Measurements from ENCODE around the gene BCAS3. TPM values are rescaled to one million over a fixed set of nuclear protein-coding genes. Genes with fewer than 3 reads are reported as not detected.

The BCAS3 gene
- total and polyA plus RNA-seq, 2 donors (not counting 1 experiment from before 2014, with no cell fraction given) = 13.9 to 73.4 TPM

GRCh38 chr17:60730273-60730672 lies 52.6 kb downstream of the BCAS3 start:
- no peak overlapping the region for H3K27ac ChIP-seq (ENCODE audit: low read length in 2 of 2)
- H3K4me2 ChIP-seq (replicated peaks; ENCODE audit: low read depth, low read length, poor library complexity, severe bottlenecking) = no peak overlapping the region
- WGBS (ENCODE audit: insufficient coverage) = no CpG with 5 or more reads among the region's 3 CpGs
- H3K27me3 ChIP-seq (replicated peaks in 1 of 4; ENCODE audit: control extremely low read depth in 1 of 4, control insufficient read depth in 3 of 4, insufficient read depth in 4 of 4, low read length in 3 of 4) = no peaks in the 10 kb centered on the region
- Mint-ChIP-seq H3K9me3 (ENCODE audit: insufficient read depth) (no peaks in the 10 kb centered on the region), H3K4me3 (no peak overlapping the region), H3K27me3 (no peaks in the 10 kb centered on the region), H3K27ac (no peak overlapping the region), H3K4me1 (peaks cover 14% of the 10 kb centered on the region)
- no peak overlapping the region for H3K4me3 ChIP-seq (ENCODE audit: control extremely low read depth in 1 of 5, extremely low read depth in 1 of 5, insufficient read depth in 1 of 5, low read depth in 2 of 5, low read length in 4 of 5)
- H3K4me1 ChIP-seq (ENCODE audit: control insufficient read depth in 2 of 2, insufficient read depth in 2 of 2, low read length in 2 of 2) = no peaks in the 10 kb centered on the region
- TF ChIP-seq EZH2 (IDR thresholded peaks at IDR 0.05; ENCODE audit: borderline replicate concordance, insufficient read depth, low read depth, low read length, poor library complexity, severe bottlenecking) (no peak), CTCF (IDR thresholded peaks at IDR 0.05) (no peak)
- H2AFZ ChIP-seq (ENCODE audit: insufficient read depth, low read depth, low read length, poor library complexity, severe bottlenecking) = no peak overlapping the region
- ATAC-seq (ENCODE audit: low read depth) = no peak
- H3K9me3 ChIP-seq (ENCODE audit: control extremely low read depth in 1 of 3, control insufficient read depth in 2 of 3, insufficient read depth in 1 of 3, low read length in 2 of 3) = no peaks in the 10 kb centered on the region
- no peaks in the 10 kb centered on the region for H4K20me1 ChIP-seq (ENCODE audit: control insufficient read depth, insufficient read depth, low read length, poor library complexity, severe bottlenecking)
- intact Hi-C loops (cut with micrococcal nuclease) = no loop called here
- H3K36me3 ChIP-seq (replicated peaks in 1 of 2; ENCODE audit: control extremely low read depth in 1 of 2, control insufficient read depth in 1 of 2, extremely low read depth in 1 of 2, insufficient read depth in 2 of 2, low read length in 1 of 2) = no peaks in the 10 kb centered on the region
- H3K9ac ChIP-seq (ENCODE audit: low read length) = no peak overlapping the region
- no peaks in the 10 kb centered on the region for H3K79me2 ChIP-seq (ENCODE audit: control insufficient read depth, insufficient read depth, low read length)
- DNase-seq = no peak
- POLR2A ChIA-PET = no interaction called here
- CTCF ChIA-PET = interaction anchor here (1.2 kb wide), 1 partner anchor 9 kb away, joined by 5 read pairs; no protein-coding TSS in a partner anchor

GRCh38 chr17:60738287-60738686 lies 60.6 kb downstream of the BCAS3 start:
- TF ChIP-seq CTCF (IDR thresholded peaks at IDR 0.05) = no peak
- no peak for TF ChIP-seq EZH2 (IDR thresholded peaks at IDR 0.05; ENCODE audit: borderline replicate concordance, insufficient read depth, low read depth, low read length, poor library complexity, severe bottlenecking)
- H3K4me2 ChIP-seq (replicated peaks; ENCODE audit: low read depth, low read length, poor library complexity, severe bottlenecking) = no peak overlapping the region
- H3K9ac ChIP-seq (ENCODE audit: low read length) = no peak overlapping the region
- no CpG with 5 or more reads among the region's 2 CpGs for WGBS (ENCODE audit: insufficient coverage)
- Mint-ChIP-seq H3K9me3 (ENCODE audit: insufficient read depth) (no peaks in the 10 kb centered on the region), H3K4me3 (no peak overlapping the region), H3K27me3 (no peaks in the 10 kb centered on the region), H3K27ac (no peak overlapping the region), H3K4me1 (peaks cover 4% of the 10 kb centered on the region)
- H4K20me1 ChIP-seq (ENCODE audit: control insufficient read depth, insufficient read depth, low read length, poor library complexity, severe bottlenecking) = no peaks in the 10 kb centered on the region
- ChIA-PET POLR2A (no interaction called here), CTCF (interaction anchor here (1.4 kb wide), 1 partner anchor 17 kb away, joined by 4 read pairs; no protein-coding TSS in a partner anchor)
- DNase-seq = no peak
- no peaks in the 10 kb centered on the region for H3K4me1 ChIP-seq (ENCODE audit: control insufficient read depth in 2 of 2, insufficient read depth in 2 of 2, low read length in 2 of 2)
- intact Hi-C loops (cut with micrococcal nuclease) = no loop called here
- H3K36me3 ChIP-seq (replicated peaks in 1 of 2; ENCODE audit: control extremely low read depth in 1 of 2, control insufficient read depth in 1 of 2, extremely low read depth in 1 of 2, insufficient read depth in 2 of 2, low read length in 1 of 2) = no peaks in the 10 kb centered on the region
- no peak overlapping the region for H2AFZ ChIP-seq (ENCODE audit: insufficient read depth, low read depth, low read length, poor library complexity, severe bottlenecking)
- H3K9me3 ChIP-seq (ENCODE audit: control extremely low read depth in 1 of 3, control insufficient read depth in 2 of 3, insufficient read depth in 1 of 3, low read length in 2 of 3) = no peaks in the 10 kb centered on the region
- no peak overlapping the region for H3K27ac ChIP-seq (ENCODE audit: low read length in 2 of 2)
- peaks cover 3% of the 10 kb centered on the region for H3K79me2 ChIP-seq (ENCODE audit: control insufficient read depth, insufficient read depth, low read length)
- no peaks in the 10 kb centered on the region for H3K27me3 ChIP-seq (replicated peaks in 1 of 4; ENCODE audit: control extremely low read depth in 1 of 4, control insufficient read depth in 3 of 4, insufficient read depth in 4 of 4, low read length in 3 of 4)
- no peak overlapping the region for H3K4me3 ChIP-seq (ENCODE audit: control extremely low read depth in 1 of 5, extremely low read depth in 1 of 5, insufficient read depth in 1 of 5, low read depth in 2 of 5, low read length in 4 of 5)
- no peak for ATAC-seq (ENCODE audit: low read depth)
